Stomach (tissue), 9 donors: ENCODE data around the gene MEGF9. TPM values are rescaled to one million over a fixed set of nuclear protein-coding genes. Genes with fewer than 3 reads are reported as not detected.
A peak's percentile ranks its signal among the peaks of the same experiment; 100 is the strongest.

Source experiments
- DNase-seq, 2 donors: peaks; one replicate each; pipeline versions ENCODE4 v3.0.0 to v3.0.0-alpha.2; 2013 to 2019
- H3K27ac ChIP-seq, 5 donors: fragments of 200-600 bp in 4 of 5; sonication (generic) in 4 of 5; one replicate each; pipeline ENCODE4 v1.5.1; 2013 to 2019; ENCODE audit warnings: mild to moderate bottlenecking in 1 of 5, moderate library complexity in 1 of 5
- H3K27me3 ChIP-seq, 3 donors: fragments of 200-600 bp; sonication (generic); one replicate each; pipeline ENCODE4 v1.5.1; 2017 to 2019; ENCODE audit warnings: mixed run types in 1 of 3
- H3K36me3 ChIP-seq, 4 donors: fragments of 200-600 bp; sonication (generic); 1 replicate in 3 of 4; 2 replicates in 1 of 4; pipeline ENCODE4 v1.5.1; 2016 to 2019
- H3K4me1 ChIP-seq, 4 donors: fragments of 200-600 bp; sonication (generic); one replicate each; pipeline ENCODE4 v1.5.1; 2016 to 2019
- H3K4me3 ChIP-seq, 4 donors: fragments of 200-600 bp; sonication (generic) in 3 of 4; one replicate each; pipeline ENCODE4 v1.5.1; 2016 to 2019; ENCODE audit warnings: mild to moderate bottlenecking in 1 of 4
- H3K9me3 ChIP-seq, 4 donors: fragments of 200-600 bp; sonication (generic); one replicate each; pipeline ENCODE4 v1.5.1; 2016 to 2019
- CTCF ChIP-seq, 7 experiments: fragments of 450-650 bp in 4 of 7; fragments of 200-600 bp in 3 of 7; sonication (generic) in 3 of 7; IDR thresholded peaks; one replicate each; pipeline ENCODE4 v1.5.1; 2016 to 2019; ENCODE audit warnings: antibody characterized with exemption in 7 of 7, control low read depth in 2 of 7, mild to moderate bottlenecking in 1 of 7
- EP300 ChIP-seq: sonication (generic); formaldehyde crosslinking; IDR thresholded peaks from one replicate; pipeline ENCODE4 v1.6.1; 2017; ENCODE audit warnings: antibody characterized with exemption
- POLR2A ChIP-seq, 4 donors: fragments of 450-650 bp; IDR thresholded peaks; one replicate each; pipeline ENCODE4 v1.6.1; 2016; ENCODE audit warnings: antibody characterized with exemption in 4 of 4, control low read depth in 2 of 4, mild to moderate bottlenecking in 1 of 4, moderate library complexity in 1 of 4
- POLR2AphosphoS5 ChIP-seq, 3 donors: sonication (generic); formaldehyde crosslinking; IDR thresholded peaks; one replicate each; pipeline ENCODE4 v1.6.1; 2016; ENCODE audit warnings: antibody characterized with exemption in 3 of 3
- WGBS, 5 donors: extraction: QIAGEN DNeasy Blood & Tissue Kit in 3 of 5; methylation state at CpG; one replicate each; pipeline versions ENCODE4 v1.1.5 to v1.1.7; 2013 to 2018; 5-methylcytosine and 5-hydroxymethylcytosine counted together
- intact Hi-C: fragments of 100-400 bp; cut with DNase I; formaldehyde crosslinking; loops from one replicate; pipeline ENCODE4 v1.15.1; 2023; ENCODE audit warnings: low total_unique reads
- polyA plus RNA-seq, 3 donors: library from polyadenylated mRNA; stranded (reverse); fragments of 200-250 nt; gene quantifications; one replicate each; pipeline ENCODE4 v1.2.3, GENCODE V29; 2013
- total RNA-seq, 5 donors: library from RNA; depleted of rRNA; stranded (reverse); fragments of >200 nt; gene quantifications; one replicate each; pipeline versions ENCODE4 v1.1.0 to v1.2.3, GENCODE V29; 2014 to 2016
- donor health status: healthy with polysubstance abuse.
- donor health status: Bipolar disorder and iron deficiency.
- donor health status: healthy.

MEGF9 gene
- total and polyA plus RNA-seq, 8 donors = 3.5 to 26.8 (median 8.1) TPM

- peak in 1 of 2 donors; percentile 14 for DNase-seq
- H3K27me3 ChIP-seq = no peaks in the 10 kb centered on the region
- WGBS, 5 donors = 25 to 40% (median 31%) methylated on average over 3 of the region's 3 CpGs
- H3K4me3 ChIP-seq = no peak overlapping the region
- TF ChIP-seq POLR2A (IDR thresholded peaks at IDR 0.05) (no peak), EP300 (no peak), CTCF (IDR thresholded peaks at IDR 0.05) (no peak), POLR2AphosphoS5 (IDR thresholded peaks at IDR 0.05) (no peak)
- H3K36me3 ChIP-seq = no peaks in the 10 kb centered on the region
- peaks cover 4 to 42% (median 14%) of the 10 kb centered on the region in 4 donors for H3K4me1 ChIP-seq
- no peaks in the 10 kb centered on the region for H3K9me3 ChIP-seq
- intact Hi-C loops = no loop called here
- H3K27ac ChIP-seq = no peak overlapping the region
Measured at GRCh38 chr9:120659209-120659608, 55.1 kb downstream of the MEGF9 start.

DNA sequence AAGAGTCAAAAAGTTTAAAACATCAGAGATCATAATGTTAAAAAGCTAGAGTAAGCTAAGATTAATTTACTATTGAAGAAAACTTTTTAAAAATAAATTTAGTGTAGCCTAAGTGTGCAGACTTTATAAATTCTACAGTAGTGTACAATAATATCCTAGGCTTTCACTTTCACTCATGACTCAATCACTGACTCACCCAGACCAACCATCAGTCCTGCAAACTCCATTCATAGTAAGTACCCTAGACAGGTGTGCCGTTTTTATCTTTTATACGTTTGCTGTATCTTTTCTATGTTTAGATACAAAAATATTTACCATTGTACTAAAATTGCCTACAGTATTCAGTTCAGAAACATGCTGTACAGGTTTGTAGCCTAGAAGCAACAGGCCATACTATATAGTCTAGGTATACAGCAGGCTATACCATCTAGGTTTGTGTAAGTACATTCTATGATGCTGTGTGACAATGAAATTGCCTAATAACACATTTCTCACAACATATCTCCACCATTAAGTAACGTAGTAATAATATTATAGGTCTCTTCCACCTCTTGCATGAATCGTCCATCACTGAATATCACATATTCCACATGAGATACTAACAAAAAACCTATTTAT, 59.2 kb downstream of the MEGF9 start:
- 46 to 63% (median 56%) methylated on average over 4 of the region's 4 CpGs for WGBS, 5 donors
- H3K27ac ChIP-seq = no peak overlapping the region
- intact Hi-C loops = no loop called here
- no peaks in the 10 kb centered on the region for H3K9me3 ChIP-seq
- H3K36me3 ChIP-seq = no peaks in the 10 kb centered on the region
- H3K27me3 ChIP-seq = no peaks in the 10 kb centered on the region
- no peak overlapping the region for H3K4me3 ChIP-seq
- DNase-seq = peak in 1 of 2 donors; percentile 49
- H3K4me1 ChIP-seq = peaks cover 0 to 29% (median 4%) of the 10 kb centered on the region in 4 donors
- TF ChIP-seq EP300 (no peak), CTCF (IDR thresholded peaks at IDR 0.05) (no peak), POLR2AphosphoS5 (IDR thresholded peaks at IDR 0.05) (peak in 1 of 3 donors; percentile 45)

DNA sequence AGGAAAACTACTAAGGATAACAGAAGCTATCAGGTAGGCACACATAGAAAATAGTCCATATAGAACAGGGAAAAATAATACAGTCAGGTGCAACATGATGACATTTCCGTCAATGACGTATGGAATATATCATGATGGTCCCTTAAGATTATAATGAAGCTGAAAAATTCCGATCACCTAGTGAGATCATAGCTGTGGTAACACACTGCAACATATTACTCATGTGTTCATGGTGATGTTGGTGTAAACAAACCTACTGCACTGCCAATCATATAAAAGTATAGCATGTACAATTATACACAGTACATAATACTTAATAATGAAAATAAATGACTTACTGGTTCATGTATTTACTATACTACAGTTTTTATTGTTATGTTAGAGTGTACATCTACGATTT, 60.0 kb downstream of the MEGF9 start:
- Histone ChIP-seq H3K36me3 (no peaks in the 10 kb centered on the region), H3K27ac (no peak overlapping the region), H3K9me3 (no peaks in the 10 kb centered on the region), H3K27me3 (no peaks in the 10 kb centered on the region), H3K4me3 (no peak overlapping the region), H3K4me1 (peaks cover 0 to 23% (median 4%) of the 10 kb centered on the region in 4 donors)
- TF ChIP-seq POLR2AphosphoS5 (IDR thresholded peaks at IDR 0.05) (no peak), EP300 (no peak), POLR2A (IDR thresholded peaks at IDR 0.05) (no peak), CTCF (IDR thresholded peaks at IDR 0.05) (no peak)
- intact Hi-C loops = no loop called here
- no peak for DNase-seq
- WGBS, 5 donors = 86 to 96% (median 93%) methylated on average over 4 of the region's 4 CpGs

DNA sequence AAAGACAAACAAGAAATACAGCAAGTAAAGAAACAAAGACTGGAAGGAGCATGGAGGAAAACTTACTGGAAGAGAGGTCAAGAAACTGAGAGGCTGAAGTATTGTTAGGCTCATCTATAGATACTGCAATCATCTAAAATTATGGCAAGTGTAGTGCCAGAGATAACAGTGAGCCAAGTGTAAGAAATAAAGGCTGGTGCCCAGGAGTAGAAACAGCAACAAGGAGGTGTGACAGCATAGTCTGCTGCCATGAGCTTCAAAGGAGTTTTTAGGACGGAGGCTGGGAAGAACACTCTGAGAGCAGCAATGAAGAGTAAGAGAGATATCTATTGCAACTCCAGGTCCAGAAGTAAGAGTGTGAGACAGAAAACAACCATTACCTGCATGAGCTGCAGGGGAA, 60.5 kb downstream of the MEGF9 start:
- Histone ChIP-seq H3K27me3 (no peaks in the 10 kb centered on the region), H3K36me3 (no peaks in the 10 kb centered on the region), H3K4me1 (peaks cover 0 to 20% (median 2%) of the 10 kb centered on the region in 4 donors), H3K9me3 (no peaks in the 10 kb centered on the region), H3K4me3 (no peak overlapping the region), H3K27ac (no peak overlapping the region)
- DNase-seq = no peak
- TF ChIP-seq EP300 (no peak), POLR2AphosphoS5 (IDR thresholded peaks at IDR 0.05) (no peak), CTCF (IDR thresholded peaks at IDR 0.05) (no peak), POLR2A (IDR thresholded peaks at IDR 0.05) (no peak)
- intact Hi-C loops = no loop called here
- 48 to 77% (median 73%) methylated on average over 1 of the region's 1 CpG for WGBS, 5 donors
